Heart right ventricle (tissue), 16 donors: ENCODE data around the gene TET1. TPM values are rescaled to one million over a fixed set of nuclear protein-coding genes. Genes with fewer than 3 reads are reported as not detected.

Experiments used
- ATAC-seq, 8 donors: fragments of 200-7000 bp; cut with Tn5 transposase; one replicate each; pipeline ENCODE4 v1.9.1; 2020; ENCODE audit warnings: mild to moderate bottlenecking in 8 of 8, moderate library complexity in 8 of 8, moderate number of reproducible peaks in 1 of 8
- DNase-seq, 2 donors: peaks; one replicate each; pipeline ENCODE4 v3.0.0-alpha.2; 2020
- H3K27ac ChIP-seq, 10 donors: fragments of 200-600 bp; sonication (generic) in 2 of 10; one replicate each; pipeline versions ENCODE4 v1.5.0 to v1.8.0; 2020 to 2022; ENCODE audit warnings: mild to moderate bottlenecking in 3 of 10
- H3K27me3 ChIP-seq, 7 donors: fragments of 200-600 bp; one replicate each; pipeline ENCODE4 v1.8.0; 2021 to 2022; ENCODE audit warnings: mild to moderate bottlenecking in 2 of 7
- H3K36me3 ChIP-seq, 9 donors: fragments of 200-600 bp; sonication (generic) in 1 of 9; one replicate each; pipeline versions ENCODE4 v1.5.0 to v1.8.0; 2020 to 2022; ENCODE audit warnings: mild to moderate bottlenecking in 2 of 9
- H3K4me1 ChIP-seq, 9 donors: fragments of 200-600 bp; sonication (generic) in 1 of 9; one replicate each; pipeline versions ENCODE4 v1.5.0 to v1.8.0; 2020 to 2022; ENCODE audit warnings: mild to moderate bottlenecking in 4 of 9
- H3K4me3 ChIP-seq, 10 donors: fragments of 200-600 bp; sonication (generic) in 2 of 10; one replicate each; pipeline versions ENCODE4 v1.5.0 to v1.8.0; 2020 to 2022; ENCODE audit warnings: mild to moderate bottlenecking in 7 of 10, moderate library complexity in 2 of 10
- H3K9me3 ChIP-seq, 11 donors: fragments of 200-600 bp in 10 of 11; sonication (generic) in 2 of 11; one replicate each; pipeline versions ENCODE4 v1.5.0 to v1.8.0; 2013 to 2022; ENCODE audit warnings: mild to moderate bottlenecking in 2 of 11, control low read depth in 1 of 11, moderate library complexity in 1 of 11
- WGBS, 2 donors: extraction: QIAGEN DNeasy Blood & Tissue Kit; methylation state at CpG; one replicate each; pipeline ENCODE4 v1.1.7; 2013; ENCODE audit warnings: inconsistent platforms in 1 of 2; 5-methylcytosine and 5-hydroxymethylcytosine counted together
- intact Hi-C, 10 donors: fragments of 100-400 bp; cut with DNase I; formaldehyde crosslinking; loops; one replicate each; pipeline versions ENCODE4 v1.11.1 to v1.14.2; 2022
- polyA plus RNA-seq, 2 donors: library from polyadenylated mRNA; stranded (reverse); fragments of 200-250 nt; gene quantifications; one replicate each; pipeline ENCODE4 v1.2.3, GENCODE V29; 2013
- total RNA-seq, 10 donors: library from RNA; stranded (reverse); fragmentation: NEBNext Ultra II Directional in 3 of 10; extraction: Animal tissue kit (Norgen Biotek cat#: 25700) in 3 of 10; gene quantifications; one replicate each; pipeline versions ENCODE4 v1.2.1 to v1.2.4, GENCODE V29; 2021 to 2023
- TF ChIP-seq, protein P1 (sequence below), 9 donors: fragments of 200-600 bp; sonication (generic) in 2 of 9; IDR thresholded peaks; one replicate each; pipeline versions ENCODE4 v1.5.0 to v1.8.0; 2021 to 2022; ENCODE audit warnings: antibody characterized with exemption in 9 of 9, mild to moderate bottlenecking in 5 of 9, moderate library complexity in 1 of 9
- donor health status: Arrhythmogenic right ventricular cardiomyopathy.
- donor health status: ischemic (EF 13 %, LVEDD 7.1; RV severe dilation, severe dysfunction).
- donor health status: healthy with polysubstance abuse.
- donor health status: DM: no; HTN: yes; CAD: no.
- donor health status: DM: no; HTN: no; CAD: no.
- donor health status: ischemic (EF 25% LVEDD 6.9; RV normal size, moderate dysfunction).
- donor health status: ischemic (EF 25% LVEDD 5.7; RV mildly dilated, moderate dysfunction).
- donor health status: healthy.
- donor health status: DM: yes; HTN: yes; CAD: no.
- donor health status: Ischemic cardiomyopathy.
- donor health status: ischemic (EF 35%, LVEDD 5.7; RV mildly dilated, moderate dysfunction).
- donor health status: nonischemic (EF 11% LVEDD 7.7; RV severe dilation, severe dysfunction).
- donor health status: DM: yes; HTN: yes; CAD: no.
- donor health status: PGD.
- donor health status: ischemic (EF 29% LVEDD 5.4; RV normal size, mild dysfunction).
- donor health status: nonischemic (EF 23%, LVEDD 6.1; RV moderate dilation, normal function).

TET1 gene
- total and polyA plus RNA-seq, 12 donors: 0.17 to 4.2 (median 3.0) TPM

DNA sequence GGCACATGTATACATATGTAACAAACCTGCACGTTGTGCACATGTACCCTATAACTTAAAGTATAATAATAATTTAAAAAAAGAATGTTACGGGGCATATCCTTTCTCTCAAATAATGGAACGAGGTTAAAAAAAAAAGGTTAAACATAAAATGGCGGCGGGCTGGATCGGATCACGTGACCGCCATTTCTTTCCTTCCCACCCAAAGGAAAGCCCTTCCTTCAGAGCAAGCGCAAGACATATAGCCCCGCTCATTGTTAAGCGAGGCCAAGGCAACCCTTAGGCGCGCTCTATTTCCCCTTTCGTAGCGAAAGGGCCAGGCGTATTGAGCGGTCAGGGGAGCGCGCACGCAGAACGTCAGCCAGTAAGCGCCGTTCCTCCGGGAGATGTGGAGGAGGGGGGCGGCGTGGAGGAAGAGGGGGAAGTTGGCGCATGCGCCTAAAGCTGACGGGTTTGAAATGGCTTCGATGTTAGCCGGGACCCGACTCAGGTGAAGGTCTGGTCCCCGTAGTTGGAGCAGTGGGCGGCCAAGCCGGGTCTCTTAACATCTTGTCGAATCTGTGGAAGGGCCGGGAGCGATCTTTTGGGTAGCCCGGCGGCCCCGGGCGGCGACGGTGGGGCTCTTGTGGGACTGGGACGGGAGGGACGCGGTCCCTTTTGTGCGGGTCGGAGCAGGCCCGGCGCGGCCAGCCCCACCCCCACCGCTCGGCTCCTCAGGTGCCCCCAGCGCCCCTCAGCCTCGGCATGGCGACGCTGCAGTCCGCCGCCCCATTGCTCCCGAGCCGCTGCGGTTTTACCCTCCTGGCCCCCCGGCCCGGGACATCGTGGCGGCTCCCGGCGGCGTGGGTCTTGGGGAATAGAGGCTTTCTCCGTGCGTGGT, 160.9 kb downstream of the TET1 start, which contains the start of gene CCAR1:
TSS of gene CCAR1 (plus strand) at position 447 of the 880 bp plus-strand sequence. CDS start 1,266 bp downstream, outside the sequence.
- Histone ChIP-seq H3K27ac (peak within 1 kb of the TSS; percentile 83 to 98 (median 94)), H3K9me3 (no peaks in the 10 kb centered on the region), H3K4me3 (peak within 1 kb of the TSS; percentile 85 to 100 (median 93)), H3K4me1 (peaks cover 5 to 19% (median 11%) of the 10 kb centered on the region in 9 donors), H3K27me3 (no peaks in the 10 kb centered on the region), H3K36me3 (peaks cover 0 to 32% (median 16%) of the 10 kb centered on the region in 9 donors)
- peak; percentile 96 to 98 for DNase-seq
- intact Hi-C loops: loop anchor here in 7 of 10 donors (1.0 to 10.0 kb wide), 6 partner anchors 166 to 386 kb away; partner anchors contain the start of genes SLC25A16 (in 5 of the 7), HNRNPH3 (in 1 of the 7) and PBLD (in 1 of the 7)
- ATAC-seq: peak; percentile 99
- WGBS, 2 donors: 0% methylated on average over 68 to 72 of the region's 72 CpGs
- TF ChIP-seq, protein P1, sequence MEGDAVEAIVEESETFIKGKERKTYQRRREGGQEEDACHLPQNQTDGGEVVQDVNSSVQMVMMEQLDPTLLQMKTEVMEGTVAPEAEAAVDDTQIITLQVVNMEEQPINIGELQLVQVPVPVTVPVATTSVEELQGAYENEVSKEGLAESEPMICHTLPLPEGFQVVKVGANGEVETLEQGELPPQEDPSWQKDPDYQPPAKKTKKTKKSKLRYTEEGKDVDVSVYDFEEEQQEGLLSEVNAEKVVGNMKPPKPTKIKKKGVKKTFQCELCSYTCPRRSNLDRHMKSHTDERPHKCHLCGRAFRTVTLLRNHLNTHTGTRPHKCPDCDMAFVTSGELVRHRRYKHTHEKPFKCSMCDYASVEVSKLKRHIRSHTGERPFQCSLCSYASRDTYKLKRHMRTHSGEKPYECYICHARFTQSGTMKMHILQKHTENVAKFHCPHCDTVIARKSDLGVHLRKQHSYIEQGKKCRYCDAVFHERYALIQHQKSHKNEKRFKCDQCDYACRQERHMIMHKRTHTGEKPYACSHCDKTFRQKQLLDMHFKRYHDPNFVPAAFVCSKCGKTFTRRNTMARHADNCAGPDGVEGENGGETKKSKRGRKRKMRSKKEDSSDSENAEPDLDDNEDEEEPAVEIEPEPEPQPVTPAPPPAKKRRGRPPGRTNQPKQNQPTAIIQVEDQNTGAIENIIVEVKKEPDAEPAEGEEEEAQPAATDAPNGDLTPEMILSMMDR (IDR thresholded peaks at IDR 0.05): no peak

DNA sequence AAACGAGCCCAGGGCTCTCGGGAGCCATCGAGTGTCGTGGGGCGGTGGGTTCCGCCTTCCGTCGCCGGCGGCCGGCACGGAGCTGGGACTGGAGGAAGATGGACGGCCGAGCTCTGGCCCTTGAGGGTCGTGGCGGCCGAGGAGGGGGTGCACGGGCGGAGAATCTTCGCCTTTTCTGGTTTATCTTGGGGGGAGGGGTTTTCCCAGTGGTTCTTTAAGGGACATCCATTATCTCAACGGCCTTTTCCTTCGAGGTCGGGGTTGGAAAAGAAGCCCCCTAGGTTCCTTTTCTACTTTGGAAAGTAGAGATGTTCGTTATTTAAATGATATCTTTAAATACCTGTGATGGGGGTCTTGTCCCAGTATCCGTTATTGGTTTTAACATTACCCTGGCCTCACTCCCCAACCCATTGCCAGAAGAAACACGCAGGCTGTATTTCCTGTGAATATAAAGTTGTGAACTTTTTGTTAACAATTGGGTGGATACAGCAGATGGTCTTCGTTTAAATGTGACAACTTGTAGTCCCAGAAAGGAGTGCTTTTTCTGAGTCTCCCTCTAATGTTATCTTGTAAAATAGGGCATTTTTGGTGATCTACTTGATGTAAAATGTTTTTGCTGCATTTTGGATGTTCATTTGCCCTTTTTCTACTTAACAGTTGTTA, 161.7 kb downstream of the TET1 start:
- no peak for DNase-seq
- intact Hi-C loops: loop anchor here in 7 of 10 donors (1.0 to 10.0 kb wide), 6 partner anchors 167 to 387 kb away; partner anchors contain the start of genes SLC25A16 (in 5 of the 7), HNRNPH3 (in 1 of the 7) and PBLD (in 1 of the 7)
- peak in 6 of 8 donors; percentile 2 to 56 (median 18) for ATAC-seq
- peaks cover 0 to 40% (median 16%) of the 10 kb centered on the region in 9 donors for H3K36me3 ChIP-seq
- no peaks in the 10 kb centered on the region for H3K27me3 ChIP-seq
- no peaks in the 10 kb centered on the region for H3K9me3 ChIP-seq
- TF ChIP-seq, protein P1 (IDR thresholded peaks at IDR 0.05): no peak
- H3K4me3 ChIP-seq: peak overlapping the region; percentile 85 to 100 (median 93)
- peaks cover 5 to 19% (median 11%) of the 10 kb centered on the region in 9 donors for H3K4me1 ChIP-seq
- WGBS, 2 donors: 0 to 1% methylated on average over 27 of the region's 27 CpGs
- peak overlapping the region; percentile 83 to 98 (median 94) for H3K27ac ChIP-seq

DNA sequence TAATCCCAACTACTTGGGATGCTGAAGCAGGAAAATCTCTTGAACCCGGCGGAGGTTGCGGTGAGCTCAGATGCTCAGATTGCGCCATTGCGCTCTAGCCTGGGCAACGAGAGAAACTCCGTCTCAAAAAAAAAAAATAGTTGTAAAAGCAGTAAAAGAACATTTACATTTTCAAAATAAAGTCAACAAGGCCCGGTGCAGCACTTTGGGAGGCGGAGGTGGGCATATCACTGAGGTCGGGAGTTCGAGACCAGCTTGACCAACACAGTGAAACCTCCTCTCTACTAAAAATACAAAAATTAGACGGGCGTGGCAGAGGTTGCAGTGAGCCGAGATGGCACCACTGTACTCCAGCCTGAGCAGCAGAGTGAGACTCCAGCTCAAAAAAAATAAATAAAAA, 164.9 kb downstream of the TET1 start:
- Histone ChIP-seq H3K27me3 (no peaks in the 10 kb centered on the region), H3K27ac (no peak overlapping the region), H3K4me3 (no peak overlapping the region), H3K36me3 (peaks cover 0 to 72% (median 32%) of the 10 kb centered on the region in 9 donors), H3K4me1 (peaks cover 5 to 19% (median 13%) of the 10 kb centered on the region in 9 donors), H3K9me3 (no peaks in the 10 kb centered on the region)
- intact Hi-C loops: loop anchor here in 6 of 10 donors (10.0 kb wide), 3 partner anchors 170 to 390 kb away; partner anchors contain the start of genes HNRNPH3 (in 1 of the 6), PBLD (in 1 of the 6) and SLC25A16 (in 1 of the 6)
- DNase-seq: no peak
- 95 to 97% methylated on average over 14 of the region's 14 CpGs for WGBS, 2 donors
- TF ChIP-seq, protein P1 (IDR thresholded peaks at IDR 0.05): no peak
- no peak for ATAC-seq

DNA sequence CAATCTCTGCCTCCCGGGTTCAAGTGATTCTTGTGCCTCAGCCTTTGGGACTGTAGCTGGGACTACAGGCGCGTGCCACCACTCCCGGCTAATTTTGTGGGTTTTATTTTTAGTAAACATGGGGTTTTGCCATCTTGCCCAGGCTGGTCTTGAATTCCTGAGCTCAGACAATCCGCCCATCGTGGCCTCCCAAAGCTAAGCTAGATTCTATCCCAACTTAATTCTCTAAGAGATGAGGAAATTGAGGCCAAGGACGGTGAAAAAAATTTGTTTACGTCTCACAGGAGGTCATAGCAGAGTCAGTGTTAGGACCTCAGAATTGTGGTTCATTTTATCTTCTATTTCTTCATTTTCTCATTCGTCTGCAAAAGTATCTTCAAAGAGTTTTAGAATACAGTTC, 167.0 kb downstream of the TET1 start:
- H3K27ac ChIP-seq: no peak overlapping the region
- no peak for ATAC-seq
- TF ChIP-seq, protein P1 (IDR thresholded peaks at IDR 0.05): no peak
- H3K27me3 ChIP-seq: no peaks in the 10 kb centered on the region
- H3K4me3 ChIP-seq: no peak overlapping the region
- H3K36me3 ChIP-seq: peaks cover 0 to 93% (median 52%) of the 10 kb centered on the region in 9 donors
- no peak for DNase-seq
- H3K4me1 ChIP-seq: peaks cover 5 to 13% (median 7%) of the 10 kb centered on the region in 9 donors
- intact Hi-C loops: loop anchor here in 6 of 10 donors (2.0 to 10.0 kb wide), 4 partner anchors 32 to 392 kb away; partner anchors contain the start of genes HNRNPH3 (in 1 of the 6), PBLD (in 1 of the 6) and SLC25A16 (in 1 of the 6)
- H3K9me3 ChIP-seq: no peaks in the 10 kb centered on the region
- 75 to 76% methylated on average over 9 of the region's 9 CpGs for WGBS, 2 donors
